Prostate gland (tissue), 2 donors: Measurements from ENCODE around the gene FMNL2. TPM values are rescaled to one million over a fixed set of nuclear protein-coding genes. Genes with fewer than 3 reads are reported as not detected.
"Not testable (repeated sequence)": the region's sequence is repeated elsewhere in the genome, so short reads cannot be mapped to it uniquely, and the experiment has no call there.

Experiments
- DNase-seq: peaks from one replicate; pipeline ENCODE4 v3.0.0-alpha.2; 2019; ENCODE audit warnings: low spot score
- H3K27ac ChIP-seq, 2 donors: fragments of 200-600 bp; sonication (generic); 2 replicates each; pipeline ENCODE4 v1.5.1; 2017 to 2019
- H3K27me3 ChIP-seq: fragments of 200-600 bp; sonication (generic); replicated peaks from 2 replicates; pipeline ENCODE4 v1.5.1; 2019; ENCODE audit not compliant: insufficient read depth
- H3K36me3 ChIP-seq, 2 donors: fragments of 200-600 bp; sonication (generic); 1 replicate in 1 of 2; 2 replicates in 1 of 2; pipeline versions ENCODE4 v1.5.1 to v1.8.1; 2017 to 2019
- H3K4me1 ChIP-seq: fragments of 200-600 bp; sonication (generic); replicated peaks from 2 replicates; pipeline ENCODE4 v1.5.1; 2019
- H3K4me3 ChIP-seq, 2 donors: fragments of 200-600 bp; sonication (generic); 2 replicates each; pipeline ENCODE4 v1.5.1; 2017 to 2019
- H3K9me3 ChIP-seq: fragments of 200-600 bp; sonication (generic); 2 replicates; pipeline ENCODE4 v1.5.1; 2017
- POLR2A ChIP-seq: fragments of 450-650 bp; IDR thresholded peaks from one replicate; pipeline ENCODE4 v1.6.1; 2016; ENCODE audit warnings: antibody characterized with exemption, mild to moderate bottlenecking
- POLR2AphosphoS5 ChIP-seq: sonication (generic); formaldehyde crosslinking; IDR thresholded peaks from one replicate; pipeline ENCODE4 v1.6.1; 2017; ENCODE audit warnings: antibody characterized with exemption
- WGBS: methylation state at CpG from one replicate; pipeline ENCODE4 v1.1.5; 2018; 5-methylcytosine and 5-hydroxymethylcytosine counted together
- intact Hi-C: fragments of 100-400 bp; cut with DNase I; formaldehyde crosslinking; loops from one replicate; pipeline ENCODE4 v1.14.2; 2022
- total RNA-seq, 2 donors: library from RNA; depleted of rRNA; stranded (reverse); fragments of >200 nt; gene quantifications; one replicate each; pipeline ENCODE4 v1.1.0, GENCODE V29; 2016
- TF ChIP-seq, protein P1 (sequence below), 4 experiments: fragments of 200-600 bp in 2 of 4; fragments of 450-650 bp in 2 of 4; sonication (generic) in 2 of 4; IDR thresholded peaks; 1 replicate in 3 of 4; 2 replicates in 1 of 4; pipeline ENCODE4 v1.5.1; 2016 to 2019; ENCODE audit warnings: antibody characterized with exemption in 4 of 4, mild to moderate bottlenecking in 2 of 4, moderate library complexity in 2 of 4

Gene FMNL2
- total RNA-seq, 2 donors from 2014 or later, result 9.8 to 19.4 TPM

DNA sequence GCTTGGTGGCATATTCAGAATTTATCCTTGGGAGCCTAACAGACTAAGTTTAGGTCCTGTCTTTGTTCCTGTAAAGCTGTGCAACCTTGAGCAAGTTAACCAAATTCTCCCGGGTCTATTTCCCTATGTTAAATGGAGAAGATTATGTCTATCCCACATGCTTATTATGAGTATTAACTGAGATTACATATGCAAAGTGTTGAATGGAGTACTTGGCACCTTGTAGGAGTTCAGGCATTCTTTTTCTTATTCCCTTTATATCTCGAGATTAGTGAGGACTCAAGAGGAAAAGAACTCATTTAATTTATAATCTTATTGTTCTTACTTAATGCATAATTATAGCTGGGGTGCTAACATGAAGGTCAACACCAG is 184.6 kb downstream of the FMNL2 start:
- TF ChIP-seq POLR2A (no peak), POLR2AphosphoS5 (no peak)
- TF ChIP-seq, protein P1, sequence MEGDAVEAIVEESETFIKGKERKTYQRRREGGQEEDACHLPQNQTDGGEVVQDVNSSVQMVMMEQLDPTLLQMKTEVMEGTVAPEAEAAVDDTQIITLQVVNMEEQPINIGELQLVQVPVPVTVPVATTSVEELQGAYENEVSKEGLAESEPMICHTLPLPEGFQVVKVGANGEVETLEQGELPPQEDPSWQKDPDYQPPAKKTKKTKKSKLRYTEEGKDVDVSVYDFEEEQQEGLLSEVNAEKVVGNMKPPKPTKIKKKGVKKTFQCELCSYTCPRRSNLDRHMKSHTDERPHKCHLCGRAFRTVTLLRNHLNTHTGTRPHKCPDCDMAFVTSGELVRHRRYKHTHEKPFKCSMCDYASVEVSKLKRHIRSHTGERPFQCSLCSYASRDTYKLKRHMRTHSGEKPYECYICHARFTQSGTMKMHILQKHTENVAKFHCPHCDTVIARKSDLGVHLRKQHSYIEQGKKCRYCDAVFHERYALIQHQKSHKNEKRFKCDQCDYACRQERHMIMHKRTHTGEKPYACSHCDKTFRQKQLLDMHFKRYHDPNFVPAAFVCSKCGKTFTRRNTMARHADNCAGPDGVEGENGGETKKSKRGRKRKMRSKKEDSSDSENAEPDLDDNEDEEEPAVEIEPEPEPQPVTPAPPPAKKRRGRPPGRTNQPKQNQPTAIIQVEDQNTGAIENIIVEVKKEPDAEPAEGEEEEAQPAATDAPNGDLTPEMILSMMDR (IDR thresholded peaks at IDR 0.05), result no peak
- Histone ChIP-seq H3K36me3 (no peaks in the 10 kb centered on the region), H3K27ac (no peak overlapping the region), H3K27me3 (no peaks in the 10 kb centered on the region), H3K4me3 (no peak overlapping the region), H3K9me3 (no peaks in the 10 kb centered on the region), H3K4me1 (no peaks in the 10 kb centered on the region)
- intact Hi-C loops, result no loop called here
- 37% methylated on average over 2 of the region's 2 CpGs for WGBS
- DNase-seq, result no peak

DNA sequence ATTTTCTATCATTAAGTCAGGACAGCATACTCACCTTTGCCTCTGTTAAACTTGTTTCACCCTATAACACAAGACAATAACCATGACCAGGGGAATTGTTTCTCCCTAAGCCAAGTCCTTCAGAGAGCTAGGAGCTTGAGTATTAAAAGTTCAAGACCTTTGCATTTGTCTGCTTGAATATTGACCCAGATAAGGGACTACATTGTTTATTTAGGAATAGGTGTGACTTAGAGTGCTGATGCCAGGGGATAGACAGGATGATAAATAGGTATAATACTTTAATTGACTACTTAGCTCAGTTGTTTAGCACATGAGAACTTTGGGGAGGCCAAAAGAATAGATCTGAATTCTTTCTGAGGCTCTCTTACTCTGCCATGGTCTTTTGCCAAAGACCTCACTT is 185.8 kb downstream of the FMNL2 start:
- H3K36me3 ChIP-seq, result no peaks in the 10 kb centered on the region
- H3K4me1 ChIP-seq, result no peaks in the 10 kb centered on the region
- no peak for DNase-seq
- H3K27ac ChIP-seq, result no peak overlapping the region
- no peaks in the 10 kb centered on the region for H3K27me3 ChIP-seq
- intact Hi-C loops, result no loop called here
- H3K9me3 ChIP-seq, result no peaks in the 10 kb centered on the region
- TF ChIP-seq POLR2AphosphoS5 (no peak), POLR2A (no peak)
- TF ChIP-seq, protein P1 (IDR thresholded peaks at IDR 0.05), result no peak
- no peak overlapping the region for H3K4me3 ChIP-seq

DNA sequence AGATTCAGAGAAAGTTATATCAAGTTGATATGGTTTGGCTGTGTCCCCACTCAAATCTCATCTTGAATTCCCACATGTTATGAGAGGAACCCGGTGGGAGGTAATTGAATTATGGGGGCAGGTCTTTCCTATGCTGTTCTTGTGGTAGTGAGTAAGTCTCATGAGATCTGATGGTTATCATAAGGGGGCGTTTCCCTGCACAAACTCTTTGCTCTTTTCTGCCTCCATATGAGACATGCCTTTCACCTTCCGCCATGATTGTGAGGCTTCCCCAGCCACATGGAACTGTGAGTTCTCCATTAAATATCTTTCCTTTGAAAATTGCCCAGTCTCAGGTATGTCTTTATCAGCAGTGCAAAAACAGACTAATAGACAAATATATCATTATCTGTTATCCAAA is 187.5 kb downstream of the FMNL2 start:
- DNase-seq, H3K36me3 ChIP-seq, H3K27me3 ChIP-seq, intact Hi-C loops, H3K4me3 ChIP-seq, H3K27ac ChIP-seq, H3K9me3 ChIP-seq, H3K4me1 ChIP-seq: not testable (repeated sequence)
- 82% methylated on average over 3 of the region's 3 CpGs for WGBS

DNA sequence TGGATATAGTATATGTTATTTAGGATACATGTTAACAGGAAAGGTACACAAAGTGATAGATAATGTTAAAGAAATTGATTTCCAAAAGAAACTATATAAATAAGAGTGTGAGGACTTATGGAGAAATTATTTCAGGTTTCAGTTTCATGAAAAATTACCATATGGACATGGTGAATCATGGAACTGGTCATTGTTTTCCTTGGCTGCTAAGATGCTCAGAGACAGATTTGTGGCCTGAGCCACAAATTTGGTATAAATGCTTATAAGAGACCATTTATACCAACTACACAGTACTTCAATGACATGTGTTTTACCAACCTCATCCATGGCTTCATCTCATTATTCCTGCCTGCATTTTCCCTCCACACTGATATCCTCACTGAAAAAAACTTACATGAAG is 188.1 kb downstream of the FMNL2 start:
- H3K4me3 ChIP-seq, result no peak overlapping the region

DNA sequence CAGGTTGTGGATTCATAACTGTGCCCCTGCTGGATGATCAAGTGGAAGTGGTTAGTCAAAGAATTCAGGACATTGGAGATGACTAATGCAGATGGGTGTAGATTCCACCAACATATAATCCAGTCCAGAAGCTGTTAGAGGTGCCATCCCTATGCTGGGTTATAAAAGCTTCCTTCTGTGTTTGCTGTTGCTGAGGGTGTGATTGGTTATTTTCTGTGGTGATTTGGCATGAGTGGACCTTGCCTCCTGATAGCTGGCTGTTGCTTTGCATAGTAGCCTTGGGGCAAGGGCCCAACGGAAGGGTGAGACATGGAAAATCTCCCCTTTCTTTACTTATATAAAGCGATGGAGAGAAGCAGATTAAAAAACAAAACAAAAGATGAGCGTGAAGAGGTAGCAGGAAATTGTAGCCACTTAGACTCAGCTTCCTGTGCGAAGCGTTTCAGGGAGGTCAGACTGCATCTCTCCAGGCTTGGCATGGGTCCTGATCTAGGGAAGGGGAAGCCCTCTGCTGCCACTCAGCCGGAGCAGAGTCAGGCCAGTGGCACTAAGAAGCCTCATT is 190.4 kb downstream of the FMNL2 start:
- no peaks in the 10 kb centered on the region for H3K36me3 ChIP-seq
- intact Hi-C loops, result no loop called here
- no peaks in the 10 kb centered on the region for H3K9me3 ChIP-seq
- H3K4me3 ChIP-seq, result no peak overlapping the region
- TF ChIP-seq, protein P1 (IDR thresholded peaks at IDR 0.05), result no peak
- TF ChIP-seq POLR2A, result no peak
- TF ChIP-seq POLR2AphosphoS5, result no peak
- H3K27me3 ChIP-seq, result no peaks in the 10 kb centered on the region
- DNase-seq, result no peak
- WGBS, result 71% methylated on average over 6 of the region's 6 CpGs
- no peaks in the 10 kb centered on the region for H3K4me1 ChIP-seq
- no peak overlapping the region for H3K27ac ChIP-seq

More for the DNA sequence above, 188.1 kb downstream of the FMNL2 start:
- H3K27me3 ChIP-seq, result no peaks in the 10 kb centered on the region
- H3K9me3 ChIP-seq, result no peaks in the 10 kb centered on the region
- intact Hi-C loops, result no loop called here
- TF ChIP-seq POLR2AphosphoS5, result no peak
- TF ChIP-seq, protein P1 (IDR thresholded peaks at IDR 0.05), result no peak
- TF ChIP-seq POLR2A, result no peak
- no peaks in the 10 kb centered on the region for H3K36me3 ChIP-seq
- H3K27ac ChIP-seq, result no peak overlapping the region
- no peak for DNase-seq
- H3K4me1 ChIP-seq, result no peaks in the 10 kb centered on the region
